Vein endothelial cell (primary cell): ENCODE results near the gene CROCC. TPM values are rescaled to one million over a fixed set of nuclear protein-coding genes. Genes with fewer than 3 reads are reported as not detected.

Source experiments
- small RNA-seq: library from RNA; depleted of rRNA; stranded (forward); fragments of <200 nt; gene quantifications from one replicate; pipeline ENCODE3, GENCODE V24; 2012
- total RNA-seq: library from RNA; depleted of rRNA; stranded (reverse); fragments of >200 nt; gene quantifications from 2 replicates; pipeline ENCODE4 v1.2.3, GENCODE V29; 2012

CROCC gene, protein sequence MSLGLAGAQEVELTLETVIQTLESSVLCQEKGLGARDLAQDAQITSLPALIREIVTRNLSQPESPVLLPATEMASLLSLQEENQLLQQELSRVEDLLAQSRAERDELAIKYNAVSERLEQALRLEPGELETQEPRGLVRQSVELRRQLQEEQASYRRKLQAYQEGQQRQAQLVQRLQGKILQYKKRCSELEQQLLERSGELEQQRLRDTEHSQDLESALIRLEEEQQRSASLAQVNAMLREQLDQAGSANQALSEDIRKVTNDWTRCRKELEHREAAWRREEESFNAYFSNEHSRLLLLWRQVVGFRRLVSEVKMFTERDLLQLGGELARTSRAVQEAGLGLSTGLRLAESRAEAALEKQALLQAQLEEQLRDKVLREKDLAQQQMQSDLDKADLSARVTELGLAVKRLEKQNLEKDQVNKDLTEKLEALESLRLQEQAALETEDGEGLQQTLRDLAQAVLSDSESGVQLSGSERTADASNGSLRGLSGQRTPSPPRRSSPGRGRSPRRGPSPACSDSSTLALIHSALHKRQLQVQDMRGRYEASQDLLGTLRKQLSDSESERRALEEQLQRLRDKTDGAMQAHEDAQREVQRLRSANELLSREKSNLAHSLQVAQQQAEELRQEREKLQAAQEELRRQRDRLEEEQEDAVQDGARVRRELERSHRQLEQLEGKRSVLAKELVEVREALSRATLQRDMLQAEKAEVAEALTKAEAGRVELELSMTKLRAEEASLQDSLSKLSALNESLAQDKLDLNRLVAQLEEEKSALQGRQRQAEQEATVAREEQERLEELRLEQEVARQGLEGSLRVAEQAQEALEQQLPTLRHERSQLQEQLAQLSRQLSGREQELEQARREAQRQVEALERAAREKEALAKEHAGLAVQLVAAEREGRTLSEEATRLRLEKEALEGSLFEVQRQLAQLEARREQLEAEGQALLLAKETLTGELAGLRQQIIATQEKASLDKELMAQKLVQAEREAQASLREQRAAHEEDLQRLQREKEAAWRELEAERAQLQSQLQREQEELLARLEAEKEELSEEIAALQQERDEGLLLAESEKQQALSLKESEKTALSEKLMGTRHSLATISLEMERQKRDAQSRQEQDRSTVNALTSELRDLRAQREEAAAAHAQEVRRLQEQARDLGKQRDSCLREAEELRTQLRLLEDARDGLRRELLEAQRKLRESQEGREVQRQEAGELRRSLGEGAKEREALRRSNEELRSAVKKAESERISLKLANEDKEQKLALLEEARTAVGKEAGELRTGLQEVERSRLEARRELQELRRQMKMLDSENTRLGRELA (N-terminal part only)
- total RNA-seq: 9.4 and 17.3 TPM in 2 replicates

DNA sequence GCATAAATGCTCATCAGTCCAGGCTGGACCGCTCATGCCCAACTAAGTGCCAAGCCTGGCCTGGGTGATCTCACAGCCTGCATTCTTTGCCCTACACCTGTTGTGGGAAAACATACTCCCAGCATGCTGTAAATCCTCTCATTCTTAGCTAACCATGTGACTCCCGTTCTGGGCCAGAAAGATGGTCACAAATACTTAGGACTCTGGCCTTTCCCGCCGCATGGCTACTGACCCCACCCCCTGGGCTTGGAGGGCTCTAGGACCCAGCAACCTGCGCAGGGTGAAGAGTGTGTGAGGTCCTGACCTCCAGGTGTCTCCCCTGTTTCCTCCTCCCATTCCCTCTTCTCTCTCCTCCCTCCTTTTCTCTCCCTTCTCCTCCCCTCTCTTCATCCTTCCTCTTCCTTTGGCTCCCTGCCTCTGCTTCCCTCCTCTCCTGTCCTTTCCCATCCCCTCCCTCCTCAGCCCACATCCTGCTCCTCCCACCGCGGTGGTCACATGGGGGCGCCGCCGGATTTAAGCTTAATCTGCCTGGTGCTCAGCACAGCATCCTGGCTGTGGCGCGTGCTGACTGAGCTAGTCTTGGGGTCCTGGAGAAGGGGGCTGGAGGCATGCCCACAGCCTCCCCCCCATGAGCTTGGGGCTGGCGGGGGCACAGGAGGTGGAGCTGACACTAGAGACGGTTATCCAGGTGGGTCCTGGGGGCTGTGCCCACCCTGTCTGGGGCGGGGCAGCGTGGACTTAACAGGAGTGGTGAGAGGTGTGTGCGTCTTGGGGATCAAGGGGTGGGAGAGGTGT, at the start of gene CROCC:
TSS of gene CROCC (plus strand) at position 541 of the 795 bp plus-strand sequence. CDS start at position 629, 88 bp downstream.

GRCh38 chr1:16895598-16896315, 26.0 kb upstream of the CROCC start, which contains the start of gene RNU1-2:
TSS of gene RNU1-2 (plus strand) at chr1:16895980.

GRCh38 chr1:16980473-16981268, 58.9 kb downstream of the CROCC start, which contains the start of gene MFAP2:
TSS of gene MFAP2 (minus strand) at chr1:16980620. CDS start at chr1:16978273, 2,347 bp downstream.

GRCh38 chr1:17011439-17012307, 89.9 kb downstream of the CROCC start, which contains the start of gene ATP13A2:
TSS of gene ATP13A2 (minus strand) at chr1:17011928. CDS start at chr1:17011738, 190 bp downstream.

Small RNAs within 50 kb of the gene (small RNA-seq; reads per million reads assigned to genes)
- gene RNU1-2 (0.11 reads per million), gene RNU1-5P (not detected)

Other genes starting within 250 kb of the CROCC start
- gene RNU1-4, start 181.4 kb upstream of the CROCC start, total RNA-seq: under 0.01 TPM in 2 replicates
- under 0.01 TPM in 2 replicates for gene RNU1-2, start 26.0 kb upstream of the CROCC start, total RNA-seq
- 26.2 and 54.5 TPM in 2 replicates for gene MFAP2, start 58.7 kb downstream of the CROCC start, total RNA-seq
- gene ATP13A2, start 90.0 kb downstream of the CROCC start, total RNA-seq: 60.2 and 86.9 TPM in 2 replicates
- gene SDHB, start 132.1 kb downstream of the CROCC start, total RNA-seq: 96.0 and 97.8 TPM in 2 replicates
- under 0.01 TPM in 1 of 2 replicates, not detected in the other for gene PADI2, start 197.5 kb downstream of the CROCC start, total RNA-seq